ENCODE measurements around the gene UBE2N. TPM values are rescaled to one million over a fixed set of nuclear protein-coding genes. Genes with fewer than 3 reads are reported as not detected.

The UBE2N gene
- total RNA-seq, 1 experiment from 2014 or later, result 177 TPM

DNA sequence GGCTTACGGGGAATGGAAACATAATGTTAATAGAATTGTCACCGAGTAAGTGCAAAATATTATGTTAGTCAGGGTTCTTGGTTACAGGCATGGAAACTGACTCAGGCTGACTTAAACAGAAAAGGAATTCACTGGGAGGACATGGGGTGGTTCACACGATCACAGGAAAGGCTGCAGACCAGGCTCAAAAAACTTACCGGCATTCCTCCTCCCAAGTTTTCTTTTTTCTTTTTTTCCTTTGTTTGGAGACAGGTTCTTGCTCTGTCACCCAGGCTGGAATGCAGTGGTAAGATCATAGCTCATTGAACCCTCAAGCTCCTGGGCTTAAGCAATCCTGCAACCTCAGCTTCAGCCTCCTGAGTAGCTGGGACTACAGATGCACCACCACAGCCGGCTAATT, 11.9 kb upstream of the UBE2N start:
- DNase-seq (ENCODE audit: low spot score), result no peak
- TF ChIP-seq, protein P1, sequence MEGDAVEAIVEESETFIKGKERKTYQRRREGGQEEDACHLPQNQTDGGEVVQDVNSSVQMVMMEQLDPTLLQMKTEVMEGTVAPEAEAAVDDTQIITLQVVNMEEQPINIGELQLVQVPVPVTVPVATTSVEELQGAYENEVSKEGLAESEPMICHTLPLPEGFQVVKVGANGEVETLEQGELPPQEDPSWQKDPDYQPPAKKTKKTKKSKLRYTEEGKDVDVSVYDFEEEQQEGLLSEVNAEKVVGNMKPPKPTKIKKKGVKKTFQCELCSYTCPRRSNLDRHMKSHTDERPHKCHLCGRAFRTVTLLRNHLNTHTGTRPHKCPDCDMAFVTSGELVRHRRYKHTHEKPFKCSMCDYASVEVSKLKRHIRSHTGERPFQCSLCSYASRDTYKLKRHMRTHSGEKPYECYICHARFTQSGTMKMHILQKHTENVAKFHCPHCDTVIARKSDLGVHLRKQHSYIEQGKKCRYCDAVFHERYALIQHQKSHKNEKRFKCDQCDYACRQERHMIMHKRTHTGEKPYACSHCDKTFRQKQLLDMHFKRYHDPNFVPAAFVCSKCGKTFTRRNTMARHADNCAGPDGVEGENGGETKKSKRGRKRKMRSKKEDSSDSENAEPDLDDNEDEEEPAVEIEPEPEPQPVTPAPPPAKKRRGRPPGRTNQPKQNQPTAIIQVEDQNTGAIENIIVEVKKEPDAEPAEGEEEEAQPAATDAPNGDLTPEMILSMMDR (conservative IDR thresholded peaks at IDR 0.05; ENCODE audit: low read depth, low read length), result no peak
- no peak for TF ChIP-seq EZH2 (IDR thresholded peaks at IDR 0.05; ENCODE audit: borderline replicate concordance, low read depth, low read length, poor library complexity, severe bottlenecking)
- Histone ChIP-seq H3K4me3 (ENCODE audit: low read depth, low read length, poor library complexity, severe bottlenecking) (no peak overlapping the region), H3K27ac (ENCODE audit: low read depth, low read length, poor library complexity, severe bottlenecking) (no peak overlapping the region), H3K36me3 (ENCODE audit: insufficient read depth, low read length, poor library complexity, severe bottlenecking) (no peaks in the 10 kb centered on the region), H3K4me1 (ENCODE audit: insufficient read depth, low read length, poor library complexity, severe bottlenecking) (no peaks in the 10 kb centered on the region), H3K27me3 (replicated peaks; ENCODE audit: insufficient read depth, low read depth, low read length, poor library complexity) (no peaks in the 10 kb centered on the region), H3K9me3 (ENCODE audit: low read depth, low read length, poor library complexity, severe bottlenecking) (no peaks in the 10 kb centered on the region)
- POLR2A ChIA-PET (ENCODE audit: low non-redundant PET), result no interaction called here
- no TSS peak for BruUV-seq (replicated peaks)
- CTCF ChIA-PET, result no interaction called here
- intact Hi-C loops (cut with micrococcal nuclease; ENCODE audit: unreplicated experiment), result no loop called here

DNA sequence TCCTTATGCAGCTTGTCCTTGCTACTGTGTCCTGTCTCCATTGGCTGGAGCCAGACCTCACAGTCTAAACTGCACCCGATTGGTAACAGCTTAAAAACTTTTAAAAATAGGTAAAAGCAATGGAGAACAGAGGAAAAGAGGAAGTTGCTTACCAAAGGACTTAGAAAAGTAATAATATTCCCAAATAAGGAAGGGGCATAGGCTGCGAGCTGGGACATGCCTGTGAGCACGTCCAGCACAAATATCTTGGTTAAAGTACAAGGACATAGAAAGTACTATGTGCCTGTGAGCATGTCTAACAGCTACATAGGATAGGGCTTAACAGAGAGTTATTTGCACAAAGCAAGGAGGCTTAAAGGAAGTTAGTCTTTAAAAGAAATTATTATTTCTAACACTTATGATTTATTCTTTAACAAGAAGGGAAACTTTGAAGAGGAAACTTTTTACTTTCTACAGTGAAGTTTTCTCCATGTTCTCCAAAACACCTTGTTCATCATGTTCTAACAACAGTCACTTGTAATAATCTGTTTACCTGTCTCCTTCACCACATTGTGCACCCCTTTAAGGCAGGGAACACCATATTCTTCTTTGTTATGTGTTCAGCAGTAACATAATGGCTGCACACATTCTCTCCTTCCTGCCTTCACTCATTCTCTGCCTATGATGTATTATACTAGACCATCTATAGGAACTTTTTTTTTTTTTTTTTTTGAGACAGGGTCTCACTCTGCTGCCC, 9.8 kb upstream of the UBE2N start:
- intact Hi-C loops (cut with micrococcal nuclease; ENCODE audit: unreplicated experiment), result no loop called here
- POLR2A ChIA-PET (ENCODE audit: low non-redundant PET), result interaction anchor here (0.6 kb wide), 1 partner anchor 76 kb away, joined by 8 read pairs; no protein-coding TSS in a partner anchor
- H3K9me3 ChIP-seq (ENCODE audit: low read depth, low read length, poor library complexity, severe bottlenecking), result no peaks in the 10 kb centered on the region
- no peak for DNase-seq (ENCODE audit: low spot score)
- H3K4me3 ChIP-seq (ENCODE audit: low read depth, low read length, poor library complexity, severe bottlenecking), result no peak overlapping the region
- no peaks in the 10 kb centered on the region for H3K27me3 ChIP-seq (replicated peaks; ENCODE audit: insufficient read depth, low read depth, low read length, poor library complexity)
- BruUV-seq (replicated peaks), result no TSS peak
- CTCF ChIA-PET, result interaction anchor here (0.7 kb wide), 1 partner anchor 776 kb away, joined by 9 read pairs; no protein-coding TSS in a partner anchor
- TF ChIP-seq, protein P1 (conservative IDR thresholded peaks at IDR 0.05; ENCODE audit: low read depth, low read length), result no peak
- TF ChIP-seq EZH2 (IDR thresholded peaks at IDR 0.05; ENCODE audit: borderline replicate concordance, low read depth, low read length, poor library complexity, severe bottlenecking), result no peak
- no peaks in the 10 kb centered on the region for H3K4me1 ChIP-seq (ENCODE audit: insufficient read depth, low read length, poor library complexity, severe bottlenecking)
- no peak overlapping the region for H3K27ac ChIP-seq (ENCODE audit: low read depth, low read length, poor library complexity, severe bottlenecking)
- H3K36me3 ChIP-seq (ENCODE audit: insufficient read depth, low read length, poor library complexity, severe bottlenecking), result no peaks in the 10 kb centered on the region

DNA sequence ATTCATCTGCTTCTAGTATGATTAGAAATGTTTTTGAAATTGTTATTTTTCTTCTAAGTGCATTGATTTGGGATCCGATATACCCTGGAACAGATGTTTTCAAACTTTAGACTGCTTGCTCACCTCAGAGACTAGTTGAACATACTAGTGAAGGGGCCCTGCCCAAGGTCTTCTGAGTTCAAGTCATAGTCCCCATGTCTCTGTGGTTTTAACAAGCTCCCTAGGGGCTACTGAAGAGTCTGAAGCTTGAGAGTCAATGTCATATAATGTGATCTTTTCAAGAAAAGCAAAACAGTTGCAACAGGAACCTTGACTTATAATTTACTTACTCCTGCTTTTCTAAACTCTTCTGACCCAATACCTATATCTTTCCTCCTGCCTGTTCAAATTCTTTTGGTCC, 7.5 kb upstream of the UBE2N start:
- Histone ChIP-seq H3K27ac (ENCODE audit: low read depth, low read length, poor library complexity, severe bottlenecking) (no peak overlapping the region), H3K9me3 (ENCODE audit: low read depth, low read length, poor library complexity, severe bottlenecking) (no peaks in the 10 kb centered on the region), H3K36me3 (ENCODE audit: insufficient read depth, low read length, poor library complexity, severe bottlenecking) (no peaks in the 10 kb centered on the region), H3K4me1 (ENCODE audit: insufficient read depth, low read length, poor library complexity, severe bottlenecking) (no peaks in the 10 kb centered on the region), H3K27me3 (replicated peaks; ENCODE audit: insufficient read depth, low read depth, low read length, poor library complexity) (no peaks in the 10 kb centered on the region), H3K4me3 (ENCODE audit: low read depth, low read length, poor library complexity, severe bottlenecking) (no peak overlapping the region)
- ChIA-PET CTCF (no interaction called here), POLR2A (ENCODE audit: low non-redundant PET) (no interaction called here)
- TF ChIP-seq, protein P1 (conservative IDR thresholded peaks at IDR 0.05; ENCODE audit: low read depth, low read length), result no peak
- intact Hi-C loops (cut with micrococcal nuclease; ENCODE audit: unreplicated experiment), result no loop called here
- BruUV-seq (replicated peaks), result no TSS peak
- DNase-seq (ENCODE audit: low spot score), result no peak

All from A673 (cell line).